A375 (cell line): Measurements from ENCODE around the gene SMIM38. TPM values are rescaled to one million over a fixed set of nuclear protein-coding genes. Genes with fewer than 3 reads are reported as not detected.

Source experiments
- total RNA-seq: library from RNA; depleted of rRNA; stranded (reverse); fragments of >200 nt; shearing (Covaris generic); gene quantifications from 2 replicates; pipeline ENCODE4 v1.2.3, GENCODE V29; 2014; rRNA removed

Gene SMIM38
- total RNA-seq: 0.30 and 0.66 TPM in 2 replicates

DNA sequence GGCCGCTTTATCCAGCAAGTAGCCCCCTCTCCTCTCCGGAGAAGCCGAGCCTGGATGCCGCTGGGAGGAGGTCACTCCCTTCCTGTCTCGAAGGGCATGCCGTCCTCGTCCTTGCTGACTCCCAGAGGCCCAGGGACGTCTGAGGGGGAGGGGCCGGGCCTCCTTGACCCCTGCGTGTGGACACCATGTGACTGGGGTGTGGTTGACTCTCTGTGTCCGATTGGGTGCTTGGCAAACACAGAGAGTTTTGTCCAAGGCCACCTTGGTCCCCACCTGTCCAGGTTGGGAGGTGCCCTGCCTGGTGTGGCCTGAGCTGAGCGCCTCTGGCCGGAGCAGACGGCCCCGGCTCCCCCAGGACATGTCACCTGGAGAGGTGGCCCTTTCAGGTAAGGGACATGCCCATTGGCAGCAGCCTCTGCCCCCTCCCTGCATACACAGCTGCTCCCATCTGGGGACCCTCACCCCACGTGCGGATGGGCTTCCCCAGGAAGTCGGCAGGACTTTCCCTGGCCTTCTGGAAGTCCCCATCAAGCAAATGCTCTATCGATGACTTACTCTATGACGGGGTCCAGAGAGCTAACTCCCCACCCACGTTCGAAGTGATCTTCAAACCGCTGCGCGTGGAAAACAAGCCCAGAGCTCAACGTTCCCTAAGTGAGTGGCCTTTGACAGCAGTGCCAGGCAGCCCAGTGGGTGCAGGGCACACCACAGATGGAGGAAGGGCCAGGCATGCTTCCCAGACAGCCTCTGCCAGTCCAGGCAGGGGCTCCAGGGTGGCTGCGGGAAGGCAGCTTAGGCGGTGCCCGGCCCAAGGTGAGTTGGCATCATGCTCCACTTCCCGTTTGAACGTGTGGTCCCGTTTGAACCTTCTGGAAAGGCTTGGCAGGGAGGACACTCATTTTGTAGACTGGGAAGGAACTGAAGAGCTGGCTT lies at the start of gene SMIM38:
Gene SMIM38, plus strand, starts transcription at position 634 of the 933 bp plus-strand sequence. CDS start 1,912 bp downstream, outside the sequence.

Other genes with a start within 250 kb of the SMIM38 start
- not detected in 2 replicates for gene MRGPRD, start 174.9 kb upstream of the SMIM38 start, total RNA-seq
- 0.15 TPM in 1 of 2 replicates, not detected in the other for gene MRGPRF, start 142.7 kb upstream of the SMIM38 start, total RNA-seq
- 7.1 and 7.3 TPM in 2 replicates for gene TPCN2, start 107.0 kb upstream of the SMIM38 start, total RNA-seq
- gene MYEOV, start 138.2 kb downstream of the SMIM38 start, total RNA-seq: 18.6 and 24.8 TPM in 2 replicates